CD4-positive, alpha-beta T cell treated with Interleukin-6 at 100 ng/mL for 8 hours (primary cell): ENCODE results near the gene CEBPG.

Experiments used
- DNase-seq: peaks from one replicate; pipeline ENCODE4 v3.0.0-alpha.2; 2020; ENCODE audit warnings: mixed read lengths, low spot score

Gene CEBPG

DNA sequence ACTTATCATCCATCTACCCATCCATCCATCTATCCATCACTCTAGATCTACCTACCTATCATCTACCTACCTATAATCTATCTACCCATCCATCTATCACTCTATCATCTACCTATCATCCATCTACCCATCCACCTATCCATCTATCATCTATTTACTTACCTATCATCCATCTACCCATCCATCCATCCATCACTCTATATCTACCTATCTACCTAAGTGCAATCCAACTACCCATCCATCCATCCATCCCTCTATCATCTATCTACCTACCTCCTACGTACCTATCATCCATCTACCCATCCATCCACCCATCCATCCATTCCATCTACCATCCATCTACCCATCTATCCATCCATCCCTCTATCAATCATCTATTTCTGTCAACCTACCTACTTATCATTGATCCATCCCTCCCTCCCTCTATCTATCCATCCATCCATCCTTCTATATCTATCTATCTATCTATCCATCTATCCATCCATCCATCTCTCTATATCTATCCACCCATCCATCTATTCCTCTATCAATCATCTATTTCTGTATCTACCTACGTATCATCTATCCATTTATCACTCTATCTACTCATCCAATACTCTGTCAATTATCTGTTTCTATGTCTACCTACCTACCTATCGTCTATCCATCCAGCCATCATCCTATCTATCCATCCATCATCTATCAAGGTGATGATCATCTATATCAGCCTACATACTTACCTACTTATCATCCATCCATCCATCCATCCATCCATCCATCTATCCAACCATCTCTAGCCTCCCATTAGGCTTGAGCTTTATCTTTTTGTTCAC is 49.1 kb downstream of the CEBPG start:
- no peak for DNase-seq

DNA sequence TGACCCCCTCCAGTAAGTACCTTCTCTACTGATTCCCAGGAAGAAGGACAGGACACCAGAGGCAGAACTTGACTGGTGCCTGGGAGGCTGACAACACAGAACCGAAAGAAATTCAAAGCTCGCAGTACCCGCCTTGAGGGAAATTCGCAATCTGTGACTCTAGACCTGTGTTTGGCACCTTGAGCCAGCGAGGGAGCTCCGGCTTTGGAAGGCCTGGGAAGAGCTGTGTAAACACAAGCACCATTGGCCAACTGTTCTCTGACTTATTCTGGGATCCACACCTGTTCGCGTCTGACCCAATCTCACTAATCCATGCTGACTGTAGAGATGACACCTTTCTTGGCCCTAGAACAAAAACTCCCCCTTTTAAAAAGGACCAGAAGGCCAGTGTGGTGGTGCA is 50.7 kb downstream of the CEBPG start:
- no peak for DNase-seq

DNA sequence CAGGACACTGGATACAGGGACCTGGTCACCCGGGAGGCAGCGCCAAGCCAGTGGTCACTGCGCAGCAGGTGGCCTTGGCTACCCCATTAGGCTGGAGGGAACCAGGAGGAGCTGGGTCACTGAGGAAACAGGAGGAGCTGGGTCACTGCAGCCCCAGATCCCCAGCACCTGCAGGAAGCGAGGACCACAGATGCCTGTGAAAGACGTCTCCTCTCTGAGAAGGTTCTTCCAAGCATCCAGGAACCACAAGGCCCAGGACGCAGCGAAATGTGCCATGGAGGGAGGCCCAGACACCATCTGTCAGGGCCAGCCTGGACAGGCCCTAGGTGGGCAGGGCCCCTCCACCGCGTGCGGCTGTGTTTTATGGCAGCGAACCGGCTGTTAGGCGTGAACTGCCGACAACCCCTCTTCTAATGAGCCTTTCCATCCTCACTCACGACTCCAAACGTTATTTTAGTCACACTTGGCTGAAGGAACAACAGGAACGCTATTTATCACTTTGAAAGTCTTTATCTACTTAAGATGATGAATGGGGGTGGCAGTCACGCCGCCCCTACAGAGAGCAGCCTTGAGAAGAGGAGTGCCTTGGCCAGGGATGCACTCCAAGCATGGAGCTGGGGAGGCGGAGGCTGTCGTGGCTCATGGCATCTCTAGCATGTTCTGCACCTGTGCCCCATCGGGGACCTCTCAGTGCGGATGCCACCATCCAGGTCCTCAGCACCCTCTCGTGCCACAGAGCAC is 53.3 kb downstream of the CEBPG start:
- no peak for DNase-seq

DNA sequence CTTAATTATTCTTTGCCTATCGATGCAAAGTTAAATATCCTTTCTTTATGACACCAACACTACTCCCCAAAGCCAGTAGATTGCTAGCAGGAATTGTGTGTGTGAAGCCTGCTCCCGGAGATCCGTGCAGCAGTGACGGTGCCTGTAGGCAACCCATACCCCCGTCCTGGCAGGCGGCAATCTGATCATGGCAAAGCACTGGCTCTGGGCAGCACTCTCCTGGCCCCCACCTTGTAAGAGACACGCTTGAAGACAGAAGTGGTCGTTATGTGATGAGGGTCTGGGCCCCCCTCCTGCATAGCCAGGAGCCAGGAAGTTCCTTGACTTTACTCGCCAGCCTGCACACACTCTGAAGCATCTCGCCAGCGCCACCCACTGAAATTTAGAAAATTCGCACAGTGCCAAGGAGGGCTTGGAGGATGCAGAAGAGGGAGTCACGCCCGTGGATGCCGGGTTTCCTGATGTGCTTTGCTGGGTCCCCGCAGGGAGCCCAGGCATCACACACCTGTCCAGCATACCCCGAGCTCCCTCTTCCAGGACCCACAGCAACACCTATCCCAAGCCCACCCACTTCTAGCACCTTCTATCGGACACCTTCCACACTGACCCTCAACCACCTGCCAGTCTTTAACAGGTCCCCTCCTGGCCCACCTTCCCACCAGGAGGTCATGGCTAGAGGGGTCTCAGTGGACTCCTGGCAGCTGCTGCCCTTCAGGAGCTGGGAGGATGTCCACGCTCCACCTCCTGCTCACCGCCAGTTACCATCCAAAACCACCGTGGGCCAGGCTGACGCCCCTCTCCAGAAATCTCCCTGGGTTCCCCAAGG is 54.5 kb downstream of the CEBPG start:
- DNase-seq = no peak

DNA sequence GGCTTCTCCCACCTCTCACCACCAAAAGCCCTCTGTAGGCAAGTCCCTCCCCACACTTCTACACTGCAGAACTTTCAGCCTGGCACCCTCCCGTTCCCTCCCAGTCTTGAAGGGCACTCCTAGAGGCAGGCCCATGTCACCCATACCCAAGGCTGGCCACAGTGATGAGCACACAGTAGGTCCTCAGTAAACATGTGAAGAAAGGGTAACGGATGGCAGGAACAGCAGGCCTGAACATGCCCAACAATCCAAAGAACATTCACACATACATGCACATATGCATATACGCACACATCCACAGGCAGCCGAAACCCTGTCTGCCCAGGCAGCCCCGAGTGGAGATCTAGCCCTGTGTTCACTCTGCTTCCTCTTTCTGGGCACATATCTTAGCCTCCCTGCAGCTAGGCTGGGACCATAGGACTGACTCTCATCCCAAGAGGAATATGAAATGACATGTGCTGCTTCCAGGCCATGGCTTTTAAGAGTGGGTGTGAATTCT is 55.2 kb downstream of the CEBPG start:
- DNase-seq = no peak

DNA sequence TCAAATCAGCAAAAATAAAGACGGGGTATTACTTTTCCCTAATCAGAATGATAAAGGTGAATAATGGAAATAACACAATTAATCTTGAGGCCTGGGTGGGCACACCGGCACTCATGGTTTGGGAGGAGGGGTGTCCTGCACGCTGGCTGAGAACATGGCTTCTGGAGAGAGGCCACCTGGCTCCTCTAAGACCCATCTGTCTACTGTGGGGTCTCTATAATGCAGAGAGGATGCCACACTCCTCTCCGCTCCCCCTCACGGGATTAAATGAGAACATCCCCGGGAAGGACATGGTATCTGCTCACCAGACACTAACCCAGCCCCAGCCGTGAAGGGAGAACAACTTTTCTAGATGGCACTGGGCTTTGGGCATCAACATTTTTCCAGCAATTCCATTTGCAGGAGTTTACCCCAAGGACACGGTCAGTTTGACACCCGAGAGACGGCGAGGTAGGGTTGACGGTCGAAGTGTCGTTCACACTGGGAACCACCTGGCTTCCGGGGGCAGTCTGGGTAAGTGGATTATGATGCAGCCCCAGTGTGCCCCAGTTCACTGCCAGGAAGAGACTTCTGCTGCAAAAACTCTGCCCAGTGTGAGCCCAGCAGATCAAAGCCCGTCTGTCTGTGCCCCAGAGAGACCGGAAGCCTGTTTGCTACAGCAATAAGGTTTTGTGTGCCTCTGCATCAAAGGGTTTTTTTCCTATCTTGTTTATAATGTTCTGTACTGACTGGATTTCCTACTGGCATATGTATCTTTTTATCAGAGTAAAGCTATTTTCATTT is 56.6 kb downstream of the CEBPG start:
- DNase-seq = peak; percentile 64

DNA sequence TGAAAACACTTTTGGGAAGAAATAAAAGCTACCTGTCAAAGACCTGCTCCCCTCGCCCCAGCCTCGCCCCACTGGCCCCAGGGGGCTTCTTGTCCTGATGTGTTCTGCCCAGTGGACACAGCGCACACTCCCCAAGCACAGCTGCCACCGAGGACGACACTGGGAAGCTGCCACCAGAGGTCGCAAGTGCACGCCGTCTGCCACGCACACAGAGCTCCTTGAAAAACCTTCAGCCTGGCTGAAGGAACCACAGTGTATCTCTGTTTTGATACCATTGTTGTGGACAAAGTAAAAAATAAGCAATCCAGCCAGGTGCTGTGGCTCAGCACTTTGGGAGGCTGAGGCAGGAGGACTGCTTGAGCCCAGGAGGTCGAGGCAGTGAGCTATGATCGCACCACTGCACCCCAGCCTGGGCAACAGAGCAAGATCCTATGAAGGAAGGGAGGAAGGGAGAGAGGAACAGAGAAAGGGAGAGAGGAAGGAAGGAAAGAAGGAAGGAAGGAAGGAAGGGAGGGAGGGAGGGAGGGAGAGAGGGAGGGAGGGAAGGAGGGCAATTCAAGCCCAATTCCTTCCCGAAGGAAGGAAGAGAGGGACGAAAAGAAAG is 57.3 kb downstream of the CEBPG start:
- peak; percentile 58 for DNase-seq

DNA sequence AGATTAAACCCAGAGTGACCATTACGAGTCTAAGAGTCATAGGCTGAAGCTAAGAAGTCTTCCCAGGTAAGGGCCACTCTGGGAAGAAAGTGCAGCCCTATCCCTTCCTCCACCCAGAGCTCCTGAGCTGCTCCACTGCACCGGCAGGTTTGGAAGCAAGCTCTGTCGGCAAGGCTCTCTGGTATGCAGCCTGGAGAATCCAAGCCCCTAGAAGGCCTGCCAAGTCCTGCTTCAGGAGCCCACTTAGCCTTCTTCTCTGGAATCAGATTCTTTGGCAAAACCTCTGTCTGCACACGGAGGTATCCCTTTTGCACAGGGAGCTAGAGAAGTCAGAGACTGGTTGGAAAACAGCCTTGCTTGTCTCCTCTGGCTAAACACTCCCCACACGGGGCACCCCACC is 58.5 kb downstream of the CEBPG start:
- no peak for DNase-seq
